ENCODE data around the gene RADIL. TPM values are rescaled to one million over a fixed set of nuclear protein-coding genes. Genes with fewer than 3 reads are reported as not detected.
"Not testable (repeated sequence)": the region's sequence is repeated elsewhere in the genome, so short reads cannot be mapped to it uniquely, and the experiment has no call there.

RADIL gene
- total RNA-seq, 1 experiment from 2014 or later = 5.0 TPM

- no peak for DNase-seq (ENCODE audit: low spot score)
- intact Hi-C loops (cut with micrococcal nuclease; ENCODE audit: unreplicated experiment) = no loop called here
- TF ChIP-seq EZH2 (IDR thresholded peaks at IDR 0.05; ENCODE audit: borderline replicate concordance, low read depth, low read length, poor library complexity, severe bottlenecking) = no peak
- TF ChIP-seq, protein P1, sequence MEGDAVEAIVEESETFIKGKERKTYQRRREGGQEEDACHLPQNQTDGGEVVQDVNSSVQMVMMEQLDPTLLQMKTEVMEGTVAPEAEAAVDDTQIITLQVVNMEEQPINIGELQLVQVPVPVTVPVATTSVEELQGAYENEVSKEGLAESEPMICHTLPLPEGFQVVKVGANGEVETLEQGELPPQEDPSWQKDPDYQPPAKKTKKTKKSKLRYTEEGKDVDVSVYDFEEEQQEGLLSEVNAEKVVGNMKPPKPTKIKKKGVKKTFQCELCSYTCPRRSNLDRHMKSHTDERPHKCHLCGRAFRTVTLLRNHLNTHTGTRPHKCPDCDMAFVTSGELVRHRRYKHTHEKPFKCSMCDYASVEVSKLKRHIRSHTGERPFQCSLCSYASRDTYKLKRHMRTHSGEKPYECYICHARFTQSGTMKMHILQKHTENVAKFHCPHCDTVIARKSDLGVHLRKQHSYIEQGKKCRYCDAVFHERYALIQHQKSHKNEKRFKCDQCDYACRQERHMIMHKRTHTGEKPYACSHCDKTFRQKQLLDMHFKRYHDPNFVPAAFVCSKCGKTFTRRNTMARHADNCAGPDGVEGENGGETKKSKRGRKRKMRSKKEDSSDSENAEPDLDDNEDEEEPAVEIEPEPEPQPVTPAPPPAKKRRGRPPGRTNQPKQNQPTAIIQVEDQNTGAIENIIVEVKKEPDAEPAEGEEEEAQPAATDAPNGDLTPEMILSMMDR (conservative IDR thresholded peaks at IDR 0.05; ENCODE audit: low read depth, low read length) = no peak
- Histone ChIP-seq H3K27me3 (replicated peaks; ENCODE audit: insufficient read depth, low read depth, low read length, poor library complexity) (no peaks in the 10 kb centered on the region), H3K36me3 (ENCODE audit: insufficient read depth, low read length, poor library complexity, severe bottlenecking) (no peaks in the 10 kb centered on the region), H3K27ac (ENCODE audit: low read depth, low read length, poor library complexity, severe bottlenecking) (no peak overlapping the region), H3K4me1 (ENCODE audit: insufficient read depth, low read length, poor library complexity, severe bottlenecking) (no peaks in the 10 kb centered on the region), H3K9me3 (ENCODE audit: low read depth, low read length, poor library complexity, severe bottlenecking) (no peaks in the 10 kb centered on the region), H3K4me3 (ENCODE audit: low read depth, low read length, poor library complexity, severe bottlenecking) (no peak overlapping the region)
- ChIA-PET POLR2A (ENCODE audit: low non-redundant PET) (no interaction called here), CTCF (interaction anchor here (1.2 kb wide), 1 partner anchor 11 kb away, joined by 4 read pairs; the partner anchor contains the start of gene RADIL)
- BruUV-seq (replicated peaks) = no TSS peak
Observed at GRCh38 chr7:4894482-4894881, 11.0 kb upstream of the RADIL start.

DNA sequence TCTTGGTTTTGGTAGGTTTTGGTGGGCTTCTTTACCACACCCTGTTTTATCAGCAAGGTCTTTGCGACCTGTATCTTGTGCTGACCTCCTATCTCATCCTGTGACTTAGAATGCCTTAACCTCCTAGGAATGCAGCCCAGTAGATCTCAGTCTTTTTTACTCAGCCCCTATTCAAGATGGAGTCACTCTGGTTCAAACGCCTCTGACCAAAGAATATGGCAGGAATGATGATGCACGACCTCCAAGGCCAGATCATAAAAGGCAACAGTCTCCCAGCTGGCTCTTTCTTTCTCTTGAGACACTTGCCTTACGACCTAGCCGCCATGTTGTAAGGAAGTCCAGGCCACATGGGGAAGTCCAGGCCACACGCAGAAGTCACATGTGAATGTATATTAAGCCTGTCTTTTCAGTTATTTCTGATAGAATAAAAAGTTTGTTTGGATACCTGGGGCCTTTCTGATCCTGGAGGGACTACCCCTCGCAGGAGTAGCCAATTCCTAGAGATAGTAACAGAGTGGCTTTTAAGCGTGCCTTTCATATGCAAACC lies 10.5 kb upstream of the RADIL start:
- intact Hi-C loops (cut with micrococcal nuclease; ENCODE audit: unreplicated experiment) = no loop called here
- no peak for DNase-seq (ENCODE audit: low spot score)
- BruUV-seq (replicated peaks) = no TSS peak
- H3K4me1 ChIP-seq (ENCODE audit: insufficient read depth, low read length, poor library complexity, severe bottlenecking) = no peaks in the 10 kb centered on the region
- TF ChIP-seq EZH2 (IDR thresholded peaks at IDR 0.05; ENCODE audit: borderline replicate concordance, low read depth, low read length, poor library complexity, severe bottlenecking) = no peak
- TF ChIP-seq, protein P1 (conservative IDR thresholded peaks at IDR 0.05; ENCODE audit: low read depth, low read length) = no peak
- H3K9me3 ChIP-seq (ENCODE audit: low read depth, low read length, poor library complexity, severe bottlenecking) = no peaks in the 10 kb centered on the region
- ChIA-PET POLR2A (ENCODE audit: low non-redundant PET) (no interaction called here), CTCF (interaction anchor here (1.2 kb wide), 1 partner anchor 10 kb away, joined by 4 read pairs; the partner anchor contains the start of gene RADIL)
- no peaks in the 10 kb centered on the region for H3K36me3 ChIP-seq (ENCODE audit: insufficient read depth, low read length, poor library complexity, severe bottlenecking)
- H3K27ac ChIP-seq (ENCODE audit: low read depth, low read length, poor library complexity, severe bottlenecking) = no peak overlapping the region
- H3K4me3 ChIP-seq (ENCODE audit: low read depth, low read length, poor library complexity, severe bottlenecking) = no peak overlapping the region
- H3K27me3 ChIP-seq (replicated peaks; ENCODE audit: insufficient read depth, low read depth, low read length, poor library complexity) = no peaks in the 10 kb centered on the region

- BruUV-seq (replicated peaks); H3K4me3 ChIP-seq (ENCODE audit: low read depth, low read length, poor library complexity, severe bottlenecking); H3K4me1 ChIP-seq (ENCODE audit: insufficient read depth, low read length, poor library complexity, severe bottlenecking); DNase-seq (ENCODE audit: low spot score); H3K27ac ChIP-seq (ENCODE audit: low read depth, low read length, poor library complexity, severe bottlenecking); intact Hi-C loops (cut with micrococcal nuclease; ENCODE audit: unreplicated experiment); POLR2A ChIA-PET (ENCODE audit: low non-redundant PET); H3K9me3 ChIP-seq (ENCODE audit: low read depth, low read length, poor library complexity, severe bottlenecking); CTCF ChIA-PET; H3K27me3 ChIP-seq (replicated peaks; ENCODE audit: insufficient read depth, low read depth, low read length, poor library complexity); H3K36me3 ChIP-seq (ENCODE audit: insufficient read depth, low read length, poor library complexity, severe bottlenecking): not testable (repeated sequence)
Observed at GRCh38 chr7:4893188-4893587, 9.7 kb upstream of the RADIL start.

GRCh38 chr7:4891522-4891921 lies 8.0 kb upstream of the RADIL start:
- POLR2A ChIA-PET (ENCODE audit: low non-redundant PET); intact Hi-C loops (cut with micrococcal nuclease; ENCODE audit: unreplicated experiment); DNase-seq (ENCODE audit: low spot score); H3K9me3 ChIP-seq (ENCODE audit: low read depth, low read length, poor library complexity, severe bottlenecking); H3K27ac ChIP-seq (ENCODE audit: low read depth, low read length, poor library complexity, severe bottlenecking); H3K27me3 ChIP-seq (replicated peaks; ENCODE audit: insufficient read depth, low read depth, low read length, poor library complexity); BruUV-seq (replicated peaks); H3K4me3 ChIP-seq (ENCODE audit: low read depth, low read length, poor library complexity, severe bottlenecking); H3K36me3 ChIP-seq (ENCODE audit: insufficient read depth, low read length, poor library complexity, severe bottlenecking); H3K4me1 ChIP-seq (ENCODE audit: insufficient read depth, low read length, poor library complexity, severe bottlenecking): not testable (repeated sequence)
- CTCF ChIA-PET = interaction anchor here (0.7 kb wide), 1 partner anchor 24 kb away, joined by 3 read pairs; no protein-coding TSS in a partner anchor
